Kidney (tissue), 14 donors: ENCODE results near the gene GSTM1. TPM values are rescaled to one million over a fixed set of nuclear protein-coding genes. Genes with fewer than 3 reads are reported as not detected.

Experiments
- DNase-seq, 5 donors: peaks; one replicate each; pipeline ENCODE4 v3.0.0-alpha.2; 2013 to 2020
- FAIRE-seq: peaks from 2 replicates; lab custom pipeline; 2012; peaks lifted over from hg19 to GRCh38; lab: Jason Lieb, UNC
- H3K27ac ChIP-seq, 2 donors: one replicate each; pipeline ENCODE4 v1.7.0; 2013; ENCODE audit warnings: low read depth in 2 of 2, low read length in 2 of 2, inconsistent platforms in 1 of 2
- H3K27me3 ChIP-seq: one replicate; pipeline ENCODE4 v1.7.1; 2013; ENCODE audit warnings: low read length, inconsistent platforms; ENCODE audit not compliant: control insufficient read depth, insufficient read depth
- H3K36me3 ChIP-seq, 3 donors: one replicate each; pipeline versions ENCODE4 v1.7.0 to v1.7.1; 2013; ENCODE audit warnings: low read length in 3 of 3, control low read depth in 1 of 3, inconsistent platforms in 1 of 3; ENCODE audit not compliant: insufficient read depth in 3 of 3, control insufficient read depth in 2 of 3
- H3K4me1 ChIP-seq, 3 donors: one replicate each; pipeline versions ENCODE4 v1.7.0 to v1.7.1; 2013; ENCODE audit warnings: low read length in 3 of 3, inconsistent platforms in 1 of 3, low read depth in 1 of 3; ENCODE audit not compliant: control insufficient read depth in 2 of 3, insufficient read depth in 2 of 3
- H3K4me3 ChIP-seq, 3 donors: one replicate each; pipeline versions ENCODE4 v1.7.0 to v1.8.1; 2013; ENCODE audit warnings: low read length in 3 of 3, control low read depth in 1 of 3, inconsistent platforms in 1 of 3
- H3K9ac ChIP-seq, 3 donors: one replicate each; pipeline versions ENCODE4 v1.7.0 to v1.7.1; 2013; ENCODE audit warnings: low read length in 3 of 3, control low read depth in 1 of 3, inconsistent platforms in 1 of 3
- H3K9me3 ChIP-seq, 3 donors: one replicate each; pipeline versions ENCODE4 v1.7.0 to v1.7.1; 2013; ENCODE audit warnings: low read length in 3 of 3, control low read depth in 1 of 3, inconsistent platforms in 1 of 3; ENCODE audit not compliant: control insufficient read depth in 2 of 3, insufficient read depth in 1 of 3
- intact Hi-C: fragments of 100-400 bp; cut with DNase I; formaldehyde crosslinking; loops from one replicate; pipeline ENCODE4 v1.11.1; 2022
- polyA plus RNA-seq: library from polyadenylated mRNA; stranded (reverse); fragments of 350-450 nt; fragmentation: Illumina TruSeq; extraction: RNeasy Lipid Tissue Mini Kit (QIAGEN cat#74804); gene quantifications from one replicate; pipeline ENCODE4 v1.2.3, GENCODE V29; 2014; ENCODE audit warnings: low read depth, low replicate concordance; ENCODE audit not compliant: insufficient read depth
- total RNA-seq: library from RNA; stranded (reverse); fragmentation: NEBNext Ultra II Directional; extraction: Animal tissue kit (Norgen Biotek cat#: 25700); gene quantifications from one replicate; pipeline ENCODE4 v1.2.1, GENCODE V29; 2021
- TF ChIP-seq, protein P1 (sequence below): IDR thresholded peaks from 3 replicates; pipeline ENCODE4 v1.5.1; 2012; ENCODE audit warnings: mild to moderate bottlenecking, moderate library complexity, borderline replicate concordance; ENCODE audit not compliant: insufficient read depth; ENCODE audit errors: extremely low read depth
- donor health status: control.
- donor health status: control.
- donor health status: control.
- donor health status: control.
- donor health status: control.
- donor health status: DM: yes; HTN: yes; CAD: no.
- donor health status: Normal renal cell carcinoma (clear cell type).

GSTM1 gene
- total and polyA plus RNA-seq, 2 donors from 2014 or later: 61.2 TPM; not detected in 1

GRCh38 chr1:109640285-109640865 is 47.2 kb upstream of the GSTM1 start:
- Histone ChIP-seq H3K27ac (no peak overlapping the region), H3K4me3 (no peak overlapping the region), H3K9ac (no peak overlapping the region), H3K4me1 (peaks cover 0 to 9% (median 4%) of the 10 kb centered on the region in 3 donors), H3K9me3 (no peaks in the 10 kb centered on the region), H3K36me3 (no peaks in the 10 kb centered on the region), H3K27me3 (no peaks in the 10 kb centered on the region)
- peak in 4 of 5 donors; percentile 58 to 89 (median 80) for DNase-seq
- no peak for FAIRE-seq
- intact Hi-C loops: loop anchor here (5.0 kb wide), 1 partner anchor 132 kb away; no protein-coding TSS in a partner anchor
- TF ChIP-seq, protein P1, sequence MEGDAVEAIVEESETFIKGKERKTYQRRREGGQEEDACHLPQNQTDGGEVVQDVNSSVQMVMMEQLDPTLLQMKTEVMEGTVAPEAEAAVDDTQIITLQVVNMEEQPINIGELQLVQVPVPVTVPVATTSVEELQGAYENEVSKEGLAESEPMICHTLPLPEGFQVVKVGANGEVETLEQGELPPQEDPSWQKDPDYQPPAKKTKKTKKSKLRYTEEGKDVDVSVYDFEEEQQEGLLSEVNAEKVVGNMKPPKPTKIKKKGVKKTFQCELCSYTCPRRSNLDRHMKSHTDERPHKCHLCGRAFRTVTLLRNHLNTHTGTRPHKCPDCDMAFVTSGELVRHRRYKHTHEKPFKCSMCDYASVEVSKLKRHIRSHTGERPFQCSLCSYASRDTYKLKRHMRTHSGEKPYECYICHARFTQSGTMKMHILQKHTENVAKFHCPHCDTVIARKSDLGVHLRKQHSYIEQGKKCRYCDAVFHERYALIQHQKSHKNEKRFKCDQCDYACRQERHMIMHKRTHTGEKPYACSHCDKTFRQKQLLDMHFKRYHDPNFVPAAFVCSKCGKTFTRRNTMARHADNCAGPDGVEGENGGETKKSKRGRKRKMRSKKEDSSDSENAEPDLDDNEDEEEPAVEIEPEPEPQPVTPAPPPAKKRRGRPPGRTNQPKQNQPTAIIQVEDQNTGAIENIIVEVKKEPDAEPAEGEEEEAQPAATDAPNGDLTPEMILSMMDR: peak; percentile 95

GRCh38 chr1:109641078-109641740 is 46.4 kb upstream of the GSTM1 start:
- no peaks in the 10 kb centered on the region for H3K36me3 ChIP-seq
- no peak overlapping the region for H3K9ac ChIP-seq
- TF ChIP-seq, protein P1: no peak
- no peaks in the 10 kb centered on the region for H3K27me3 ChIP-seq
- DNase-seq: no peak
- no peak for FAIRE-seq
- intact Hi-C loops: loop anchor here (5.0 kb wide), 1 partner anchor 131 kb away; no protein-coding TSS in a partner anchor
- no peak overlapping the region for H3K4me3 ChIP-seq
- H3K9me3 ChIP-seq: no peaks in the 10 kb centered on the region
- H3K27ac ChIP-seq: no peak overlapping the region
- H3K4me1 ChIP-seq: peaks cover 0 to 8% (median 4%) of the 10 kb centered on the region in 3 donors

- H3K27me3 ChIP-seq: no peaks in the 10 kb centered on the region
- H3K27ac ChIP-seq: no peak overlapping the region
- H3K4me1 ChIP-seq: peaks cover 0 to 5% (median 4%) of the 10 kb centered on the region in 3 donors
- no peaks in the 10 kb centered on the region for H3K36me3 ChIP-seq
- intact Hi-C loops: loop anchor here (5.0 kb wide), 1 partner anchor 130 kb away; no protein-coding TSS in a partner anchor
- no peaks in the 10 kb centered on the region for H3K9me3 ChIP-seq
- no peak for DNase-seq
- no peak overlapping the region for H3K9ac ChIP-seq
- FAIRE-seq: no peak
- H3K4me3 ChIP-seq: no peak overlapping the region
- TF ChIP-seq, protein P1: no peak
Observed at GRCh38 chr1:109641861-109642260, 45.8 kb upstream of the GSTM1 start.
